T-helper 17 cell (primary cell): ENCODE data around the gene FAM222B. TPM values are rescaled to one million over a fixed set of nuclear protein-coding genes. Genes with fewer than 3 reads are reported as not detected.
A peak's percentile ranks its signal among the peaks of the same experiment; 100 is the strongest.

ENCODE experiments used
- ATAC-seq: fragments of 150-1000 bp; cut with Tn5 transposase; 2 replicates; pipeline ENCODE4 v1.10.0; 2021; ENCODE audit warnings: mild to moderate bottlenecking, moderate library complexity
- DNase-seq, 3 donors: peaks; one replicate each; pipeline versions ENCODE4 v3.0.0 to v3.0.0-alpha.2; 2020 to 2021
- H3K9me3 ChIP-seq: one replicate; pipeline ENCODE4 v1.7.0; 2013; ENCODE audit warnings: low read length, mild to moderate bottlenecking; ENCODE audit not compliant: control insufficient read depth, poor library complexity, severe bottlenecking
- H3K27ac Mint-ChIP-seq: one replicate; pipeline ENCODE4 v1.8.0; 2022; ENCODE audit warnings: mild to moderate bottlenecking, moderate library complexity, mixed read lengths
- H3K27me3 Mint-ChIP-seq: one replicate; pipeline ENCODE4 v1.8.0; 2022; ENCODE audit warnings: mixed read lengths
- H3K36me3 Mint-ChIP-seq: one replicate; pipeline ENCODE4 v1.8.0; 2022; ENCODE audit warnings: low read depth, mixed read lengths
- H3K4me1 Mint-ChIP-seq: one replicate; pipeline ENCODE4 v1.8.0; 2022; ENCODE audit warnings: mild to moderate bottlenecking, mixed read lengths
- H3K4me3 Mint-ChIP-seq: one replicate; pipeline ENCODE4 v1.8.0; 2022; ENCODE audit warnings: mild to moderate bottlenecking, moderate library complexity, mixed read lengths
- total RNA-seq, 4 donors: library from RNA in 2 of 4; stranded (reverse) in 2 of 4; gene quantifications; one replicate each; pipeline ENCODE4 v1.2.3 and lab custom pipeline; 2022 to 2026

FAM222B gene
- total RNA-seq, 2 donors from 2014 or later = 18.3 to 22.6 TPM

DNA sequence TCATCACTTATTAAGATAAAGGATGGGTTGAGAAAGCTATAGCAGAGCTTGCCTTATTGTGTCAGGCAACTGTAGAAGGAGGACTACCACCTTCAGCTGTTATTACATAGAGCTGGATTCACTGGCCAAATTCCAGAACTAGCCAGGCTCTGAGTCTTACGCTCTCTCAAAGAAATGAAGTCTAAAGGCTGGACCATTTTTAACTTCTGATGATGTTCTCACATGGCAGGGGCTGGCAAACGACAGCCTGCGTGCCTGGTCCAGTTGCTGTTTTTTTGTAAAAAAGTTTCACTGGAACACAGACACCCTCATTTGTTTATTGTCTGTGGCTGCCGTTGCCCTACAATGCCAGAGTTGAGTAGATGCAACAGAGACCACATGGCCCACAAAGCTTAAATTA lies 77.6 kb downstream of the FAM222B start:
- no peaks in the 10 kb centered on the region for H3K9me3 ChIP-seq
- Mint-ChIP-seq H3K4me1 (peaks cover 12% of the 10 kb centered on the region), H3K4me3 (no peak overlapping the region), H3K36me3 (no peaks in the 10 kb centered on the region), H3K27ac (no peak overlapping the region), H3K27me3 (no peaks in the 10 kb centered on the region)
- ATAC-seq (no peak), DNase-seq (no peak)

DNA sequence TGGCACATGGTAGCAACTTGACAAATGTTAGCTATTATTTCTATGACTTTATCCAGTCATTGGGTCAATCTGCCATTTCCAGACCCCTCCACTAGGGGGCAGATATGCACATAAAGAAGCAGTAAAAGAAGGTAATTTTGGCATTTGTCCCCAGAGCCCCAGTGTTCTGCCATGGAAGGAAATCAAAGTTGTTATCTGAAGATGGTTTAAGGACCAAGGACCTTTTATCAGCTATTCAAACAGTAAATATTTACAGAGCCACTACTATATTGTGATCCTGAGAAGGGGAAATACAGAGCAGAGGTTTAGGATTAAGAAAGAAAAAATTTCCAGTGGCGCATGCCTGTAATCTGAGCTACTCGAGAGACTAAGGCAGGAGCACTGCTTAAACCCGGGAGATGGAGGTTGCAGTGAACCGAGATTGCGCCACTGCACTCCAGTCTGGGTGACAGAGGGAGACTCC lies 78.8 kb downstream of the FAM222B start:
- H3K4me1 Mint-ChIP-seq = peaks cover 6% of the 10 kb centered on the region
- DNase-seq = peak; percentile 49 to 70 (median 49)
- peak overlapping the region; percentile 41 for H3K27ac Mint-ChIP-seq
- H3K36me3 Mint-ChIP-seq = peaks cover 2% of the 10 kb centered on the region
- H3K4me3 Mint-ChIP-seq = no peak overlapping the region
- no peaks in the 10 kb centered on the region for H3K27me3 Mint-ChIP-seq
- peak; percentile 85 for ATAC-seq
- H3K9me3 ChIP-seq = no peaks in the 10 kb centered on the region

DNA sequence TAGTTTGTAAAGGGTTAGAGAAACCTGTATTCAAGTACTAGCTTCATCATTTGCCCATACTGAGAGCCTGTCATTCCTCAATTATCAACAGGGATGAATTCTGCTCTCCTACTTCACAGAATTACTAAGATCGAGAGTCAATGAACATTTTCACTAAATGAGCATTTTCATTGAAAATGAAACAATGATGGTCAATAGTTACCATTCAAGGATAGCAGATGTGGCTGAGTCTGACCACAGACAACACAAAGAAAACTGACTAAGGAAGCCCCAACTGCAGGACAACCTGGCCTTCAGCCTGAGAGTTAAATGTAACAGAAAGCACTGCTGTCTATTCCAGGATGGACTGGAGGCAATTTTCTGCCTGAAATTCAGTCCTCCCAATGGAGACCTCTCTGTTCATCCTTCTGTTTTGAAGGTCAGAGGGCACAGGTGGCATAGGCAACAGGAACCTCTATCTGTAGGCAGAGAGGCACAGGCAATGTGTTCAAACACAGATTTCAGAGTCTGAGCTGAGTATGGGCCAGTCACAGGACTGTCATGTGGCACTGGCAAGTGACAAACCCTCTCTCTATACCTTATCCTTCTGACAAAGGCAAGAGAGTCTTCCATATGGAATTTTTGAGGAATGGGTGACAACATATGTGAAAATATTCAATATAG lies 79.3 kb downstream of the FAM222B start:
- no peaks in the 10 kb centered on the region for H3K9me3 ChIP-seq
- Mint-ChIP-seq H3K4me1 (peaks cover 6% of the 10 kb centered on the region), H3K27me3 (no peaks in the 10 kb centered on the region), H3K4me3 (no peak overlapping the region), H3K36me3 (peaks cover 3% of the 10 kb centered on the region), H3K27ac (no peak overlapping the region)
- ATAC-seq = peak; percentile 46
- DNase-seq = no peak

DNA sequence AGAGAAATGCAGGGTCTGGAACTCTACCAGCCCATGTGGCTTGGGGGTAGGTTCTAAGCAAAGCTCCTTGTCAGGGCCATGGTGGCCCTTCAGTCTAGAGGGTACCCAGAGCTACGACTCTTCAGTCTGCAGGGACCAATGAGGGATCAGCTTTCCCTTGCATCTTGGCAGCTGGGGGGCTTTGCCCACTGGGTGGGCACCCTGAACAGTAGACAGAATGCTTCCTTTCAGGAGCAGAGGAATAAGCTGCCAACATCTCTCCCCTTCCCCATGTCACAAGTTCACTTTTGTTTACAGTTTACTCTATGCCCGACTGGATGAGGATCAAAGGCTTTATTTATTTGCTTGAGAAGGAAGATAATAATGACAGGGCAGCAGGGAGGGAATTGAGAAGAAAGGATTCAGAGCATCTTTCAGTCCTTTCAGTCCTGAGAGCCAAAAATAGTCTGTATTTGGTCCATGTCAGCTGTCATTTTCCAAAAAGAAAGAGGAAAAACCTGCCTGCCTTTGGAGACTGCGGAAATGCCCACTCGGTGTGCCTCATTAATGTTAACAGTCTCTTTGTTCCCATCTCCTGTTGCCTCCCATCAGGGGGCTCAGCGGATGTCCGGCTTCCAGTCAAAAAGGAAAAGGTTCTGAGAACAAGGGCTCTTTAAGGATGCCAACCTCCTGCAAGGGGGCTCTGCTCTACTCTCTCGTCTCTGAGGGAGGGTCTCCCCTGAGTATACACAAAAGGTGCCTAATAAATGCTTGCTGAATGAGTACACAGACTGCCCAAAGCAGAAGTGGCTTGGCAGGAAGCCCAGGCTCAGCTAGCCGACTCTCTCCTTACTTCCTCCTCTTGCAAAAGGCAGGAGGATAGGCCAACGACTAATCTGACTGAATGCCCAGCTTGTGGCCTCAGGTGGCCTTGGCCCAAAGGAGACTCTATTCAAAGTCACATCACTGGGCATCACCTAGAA lies 81.7 kb downstream of the FAM222B start:
- no peaks in the 10 kb centered on the region for H3K27me3 Mint-ChIP-seq
- peaks cover 5% of the 10 kb centered on the region for H3K36me3 Mint-ChIP-seq
- no peak overlapping the region for H3K27ac Mint-ChIP-seq
- H3K4me3 Mint-ChIP-seq = no peak overlapping the region
- no peaks in the 10 kb centered on the region for H3K9me3 ChIP-seq
- no peak for ATAC-seq
- peaks cover 11% of the 10 kb centered on the region for H3K4me1 Mint-ChIP-seq
- no peak for DNase-seq

DNA sequence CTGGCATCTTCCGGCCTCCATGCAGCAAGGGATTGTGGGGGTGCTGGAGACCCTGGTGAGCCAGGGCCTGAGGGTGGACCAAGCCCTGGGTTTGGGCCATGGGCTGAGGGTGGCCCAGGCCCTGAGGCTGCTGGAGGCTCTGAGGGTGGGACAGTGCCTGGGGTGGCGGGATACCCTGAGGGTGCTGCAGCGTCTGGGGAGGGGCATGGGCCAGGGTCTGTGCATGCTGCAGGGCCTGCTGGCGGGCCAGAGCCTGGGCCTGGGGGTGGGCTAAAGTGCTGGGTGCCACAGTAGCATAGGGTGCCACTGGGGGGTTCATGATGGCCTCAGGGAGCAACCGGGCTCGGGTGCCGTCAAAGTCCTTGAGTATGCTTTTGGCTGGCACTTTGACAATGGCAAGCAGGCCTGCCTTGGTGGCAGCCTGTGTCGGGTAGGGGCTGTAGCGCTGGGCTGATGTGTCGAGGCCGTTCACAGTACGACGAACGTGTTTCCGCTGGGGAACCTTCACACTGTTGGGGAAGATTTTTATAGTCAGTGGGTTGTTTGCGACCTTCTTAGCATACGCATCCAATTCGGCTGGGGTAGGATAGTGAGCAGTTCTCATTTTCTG lies 83.2 kb downstream of the FAM222B start:
- H3K36me3 Mint-ChIP-seq = peaks cover 5% of the 10 kb centered on the region
- no peaks in the 10 kb centered on the region for H3K27me3 Mint-ChIP-seq
- H3K27ac Mint-ChIP-seq = peak overlapping the region; percentile 65

DNA sequence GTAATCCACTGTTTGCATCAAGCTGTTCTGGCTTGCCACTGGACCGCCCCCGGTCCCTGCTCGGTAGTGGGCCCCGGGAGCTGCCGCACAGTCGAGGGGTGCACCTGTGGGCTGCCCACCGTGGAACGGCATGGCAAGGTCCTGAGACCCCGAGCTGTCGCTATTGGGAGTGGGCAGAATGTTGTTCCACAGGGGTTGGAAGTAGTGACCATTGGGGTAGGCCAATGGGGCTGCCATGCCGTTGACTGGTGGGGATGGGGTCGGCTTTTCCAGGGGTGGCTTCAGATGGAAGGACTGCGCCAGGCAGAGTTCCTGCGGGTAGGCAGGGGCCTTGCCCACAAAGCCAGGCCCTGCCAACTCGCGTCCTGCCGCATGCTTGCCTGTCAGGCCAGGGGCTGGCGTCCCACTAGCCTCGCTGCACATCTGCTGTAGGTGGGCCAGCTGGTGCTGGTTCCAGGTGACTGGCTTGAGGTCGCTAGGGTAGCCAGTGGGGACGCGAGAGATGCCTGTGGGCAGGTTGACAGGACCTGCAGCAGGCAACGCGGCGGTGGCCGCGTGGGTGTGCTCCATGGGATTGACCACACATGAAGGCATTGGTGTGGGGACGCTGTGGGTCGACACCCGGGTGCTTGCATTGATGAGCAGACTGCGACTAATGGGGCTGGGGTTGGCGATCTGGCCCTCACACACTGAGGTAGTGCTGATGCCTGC lies 84.0 kb downstream of the FAM222B start:
- peaks cover 5% of the 10 kb centered on the region for H3K36me3 Mint-ChIP-seq

More for the DNA sequence above, 83.2 kb downstream of the FAM222B start:
- H3K4me3 Mint-ChIP-seq = no peak overlapping the region
- H3K4me1 Mint-ChIP-seq = peaks cover 11% of the 10 kb centered on the region
- no peak for ATAC-seq
- H3K9me3 ChIP-seq = no peaks in the 10 kb centered on the region
- DNase-seq = no peak

DNA sequence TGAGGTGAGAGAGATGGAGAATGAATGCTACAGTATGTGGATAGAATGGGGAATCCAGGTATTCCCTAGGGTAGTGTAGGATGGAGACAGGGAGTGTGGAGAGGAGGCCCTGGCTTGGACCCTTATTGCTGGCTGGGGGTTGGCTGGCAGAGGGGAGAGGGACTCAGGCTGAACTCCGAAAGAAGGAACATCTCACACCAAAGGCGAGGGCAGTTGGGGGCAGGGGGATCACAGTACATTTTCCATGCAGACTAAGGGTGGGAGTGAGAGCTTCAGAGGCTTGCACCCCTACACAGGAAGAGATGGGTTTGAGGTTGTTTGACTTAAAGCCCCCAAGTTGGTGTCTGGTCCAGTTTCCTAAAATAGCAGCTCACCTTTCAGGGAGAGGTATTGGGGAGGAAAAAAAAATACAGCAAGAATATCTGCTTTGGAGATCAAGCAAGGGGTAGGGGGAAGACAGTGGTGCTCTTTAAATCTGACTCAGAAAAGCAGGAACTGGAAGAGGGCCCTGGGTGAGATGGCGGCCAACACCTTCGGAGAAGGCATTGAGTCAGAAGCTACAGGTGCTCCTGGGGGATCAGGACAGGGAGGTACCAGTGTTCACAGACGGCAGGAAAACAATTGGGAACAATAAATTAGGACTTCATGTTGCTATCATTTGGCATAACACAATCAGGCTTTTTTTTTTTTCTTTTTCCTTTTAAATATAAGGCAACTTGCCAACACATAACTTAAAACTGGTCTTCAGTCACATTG lies 86.4 kb downstream of the FAM222B start:
- no peaks in the 10 kb centered on the region for H3K27me3 Mint-ChIP-seq
- peaks cover 4% of the 10 kb centered on the region for H3K4me1 Mint-ChIP-seq
- H3K27ac Mint-ChIP-seq = peak overlapping the region; percentile 49
- ATAC-seq (no peak), DNase-seq (no peak)
- no peak overlapping the region for H3K4me3 Mint-ChIP-seq
- H3K9me3 ChIP-seq = no peaks in the 10 kb centered on the region
- peaks cover 5% of the 10 kb centered on the region for H3K36me3 Mint-ChIP-seq

More for the DNA sequence above, 84.0 kb downstream of the FAM222B start:
- DNase-seq (no peak), ATAC-seq (no peak)
- no peaks in the 10 kb centered on the region for H3K27me3 Mint-ChIP-seq
- H3K4me3 Mint-ChIP-seq = no peak overlapping the region
- no peak overlapping the region for H3K27ac Mint-ChIP-seq
- H3K9me3 ChIP-seq = no peaks in the 10 kb centered on the region
- peaks cover 8% of the 10 kb centered on the region for H3K4me1 Mint-ChIP-seq

DNA sequence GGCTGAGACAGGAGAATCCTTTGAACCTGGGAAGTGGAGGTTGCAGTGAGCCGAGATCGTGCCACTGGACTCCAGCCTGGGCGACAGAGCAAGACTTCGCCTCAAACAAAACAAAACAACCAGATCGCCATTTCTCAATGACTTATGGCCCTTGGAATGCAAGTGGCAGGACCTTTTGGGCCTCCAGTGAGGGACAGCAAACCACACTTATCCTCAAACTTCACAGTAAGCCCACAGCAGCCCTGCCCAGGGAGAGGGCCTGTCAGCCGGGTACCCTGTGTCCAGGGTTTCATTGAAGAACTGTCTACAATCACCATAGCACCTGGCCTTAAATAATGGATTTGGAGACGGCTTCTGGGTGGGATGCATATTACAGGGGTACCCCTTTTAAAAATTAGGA lies 87.1 kb downstream of the FAM222B start:
- Mint-ChIP-seq H3K27ac (no peak overlapping the region), H3K27me3 (no peaks in the 10 kb centered on the region), H3K4me1 (peaks cover 4% of the 10 kb centered on the region), H3K36me3 (peaks cover 5% of the 10 kb centered on the region), H3K4me3 (no peak overlapping the region)
- no peaks in the 10 kb centered on the region for H3K9me3 ChIP-seq
- no peak for ATAC-seq
- DNase-seq = no peak

DNA sequence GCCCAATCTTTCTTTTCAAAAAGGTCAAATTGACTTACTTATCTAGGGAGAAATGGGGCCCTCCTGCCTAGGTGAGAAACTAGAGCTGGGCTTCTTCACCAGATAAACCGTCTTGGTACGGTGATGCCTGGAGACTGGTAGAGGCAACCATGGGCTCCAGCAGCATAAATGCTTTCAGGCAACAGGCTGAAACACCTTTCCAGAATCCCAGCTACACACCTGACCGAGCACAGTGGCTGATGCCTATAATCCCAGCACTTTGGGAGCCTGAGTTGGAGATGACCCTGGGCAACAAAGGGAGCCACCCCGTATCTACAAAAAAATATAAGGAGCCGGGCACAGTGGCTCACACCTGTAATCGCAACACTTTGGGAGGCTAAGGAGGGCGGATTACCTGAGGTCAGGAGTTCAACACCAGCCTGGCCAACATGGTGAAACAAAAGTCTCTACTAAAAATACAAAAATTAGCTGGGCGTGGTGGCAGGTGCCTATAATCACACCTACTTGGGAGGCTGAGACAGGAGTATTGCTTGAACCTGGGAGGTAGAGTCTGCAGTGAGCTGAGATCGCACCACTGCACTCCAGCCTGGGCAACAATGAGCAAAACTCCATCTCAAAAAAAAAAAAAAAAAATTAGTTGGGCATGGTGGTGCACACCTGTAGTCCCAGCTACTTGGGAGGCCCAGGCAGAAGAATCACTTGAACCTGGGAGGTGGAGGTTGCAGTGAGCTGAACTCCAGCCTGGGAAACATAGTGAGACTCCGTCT lies 90.8 kb downstream of the FAM222B start:
- Mint-ChIP-seq H3K27me3 (no peaks in the 10 kb centered on the region), H3K27ac (no peak overlapping the region), H3K4me3 (peak overlapping the region; percentile 50), H3K4me1 (no peaks in the 10 kb centered on the region), H3K36me3 (no peaks in the 10 kb centered on the region)
- no peaks in the 10 kb centered on the region for H3K9me3 ChIP-seq
- ATAC-seq = no peak
- DNase-seq = no peak

DNA sequence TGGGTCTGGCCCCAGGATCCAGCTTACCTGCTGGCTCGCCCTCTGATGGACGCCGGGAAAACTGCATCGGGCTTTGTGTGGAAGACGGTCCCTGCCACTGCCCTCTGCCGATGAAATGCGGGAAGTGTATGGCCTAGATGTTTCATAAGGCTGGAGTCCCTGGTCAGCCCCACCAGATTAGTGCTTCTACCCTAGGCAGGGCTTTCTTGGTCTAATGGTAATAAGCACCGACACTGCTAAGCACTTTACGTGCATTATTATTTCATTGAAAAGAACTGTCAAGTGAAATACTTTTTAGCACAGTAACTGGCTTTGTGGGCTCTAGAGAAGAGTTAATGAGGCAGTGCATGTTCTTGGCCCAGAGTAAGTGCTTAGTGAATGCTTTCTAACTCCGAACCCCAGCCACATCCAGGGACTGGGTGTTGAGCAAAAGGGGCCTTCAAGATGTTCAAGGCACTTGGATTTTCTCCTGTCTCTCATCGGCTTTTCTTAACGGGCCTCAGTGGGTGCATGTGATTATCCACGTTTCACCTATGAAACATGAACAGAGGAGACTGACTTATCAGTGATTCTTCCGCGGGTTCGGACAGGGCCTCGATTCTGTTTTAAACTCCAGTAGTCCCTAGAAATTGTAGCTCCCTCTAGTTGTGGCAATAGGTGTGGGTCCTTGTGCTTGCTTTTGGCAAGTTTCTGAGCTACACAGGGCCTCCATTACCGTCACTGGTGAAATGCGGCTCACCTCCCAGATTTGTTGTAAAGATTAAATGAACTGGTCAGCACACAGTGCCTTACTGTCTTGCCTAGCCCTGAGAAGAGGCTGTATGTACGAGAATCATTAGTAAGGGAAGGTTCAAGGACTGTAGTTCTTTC lies 92.2 kb downstream of the FAM222B start:
- H3K27ac Mint-ChIP-seq = peak overlapping the region; percentile 8
- peaks cover 4% of the 10 kb centered on the region for H3K4me1 Mint-ChIP-seq
- H3K36me3 Mint-ChIP-seq = no peaks in the 10 kb centered on the region
- peak; percentile 89 for ATAC-seq
- no peaks in the 10 kb centered on the region for H3K9me3 ChIP-seq
- no peak overlapping the region for H3K4me3 Mint-ChIP-seq
- peak; percentile 79 to 85 (median 79) for DNase-seq
- H3K27me3 Mint-ChIP-seq = no peaks in the 10 kb centered on the region

DNA sequence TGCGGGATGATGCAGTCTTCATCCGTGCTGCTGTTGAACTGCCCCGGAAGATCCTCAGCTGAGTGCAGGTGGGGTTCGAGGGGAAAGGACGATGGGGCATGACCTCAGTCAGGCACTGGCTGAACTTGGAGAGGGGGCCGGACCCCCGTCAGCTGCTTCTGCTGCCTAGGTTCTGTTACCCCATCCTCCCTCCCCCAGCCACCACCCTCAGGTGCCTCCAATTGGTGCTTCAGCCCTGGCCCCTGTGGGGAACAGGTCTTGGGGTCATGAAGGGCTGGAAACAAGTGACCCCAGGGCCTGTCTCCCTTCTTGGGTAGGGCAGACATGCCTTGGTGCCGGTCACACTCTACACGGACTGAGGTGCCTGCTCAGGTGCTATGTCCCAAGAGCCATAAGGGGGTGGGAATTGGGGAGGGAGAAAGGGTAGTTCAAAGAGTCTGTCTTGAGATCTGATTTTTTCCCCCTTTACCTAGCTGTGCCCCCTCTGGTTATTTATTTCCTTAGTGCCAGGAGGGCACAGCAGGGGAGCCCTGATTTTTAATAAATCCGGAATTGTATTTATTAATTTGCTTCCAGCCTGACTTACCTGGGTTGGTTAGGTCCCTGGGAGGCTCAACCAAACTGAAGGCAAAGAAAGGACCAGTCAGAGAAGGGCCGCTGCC lies 92.9 kb downstream of the FAM222B start:
- Mint-ChIP-seq H3K27me3 (no peaks in the 10 kb centered on the region), H3K36me3 (no peaks in the 10 kb centered on the region), H3K4me1 (peaks cover 10% of the 10 kb centered on the region), H3K27ac (peak overlapping the region; percentile 8), H3K4me3 (no peak overlapping the region)
- ATAC-seq = peak; percentile 10
- H3K9me3 ChIP-seq = no peaks in the 10 kb centered on the region
- no peak for DNase-seq
